GM21515 (cell line): ENCODE results near the gene SLC35F3.

Experiments
- ATAC-seq: cut with Tn5 transposase; IDR thresholded peaks from one replicate; pipeline ENCODE4 v1.9.1; 2021; ENCODE audit not compliant: unreplicated experiment

The SLC35F3 gene

DNA sequence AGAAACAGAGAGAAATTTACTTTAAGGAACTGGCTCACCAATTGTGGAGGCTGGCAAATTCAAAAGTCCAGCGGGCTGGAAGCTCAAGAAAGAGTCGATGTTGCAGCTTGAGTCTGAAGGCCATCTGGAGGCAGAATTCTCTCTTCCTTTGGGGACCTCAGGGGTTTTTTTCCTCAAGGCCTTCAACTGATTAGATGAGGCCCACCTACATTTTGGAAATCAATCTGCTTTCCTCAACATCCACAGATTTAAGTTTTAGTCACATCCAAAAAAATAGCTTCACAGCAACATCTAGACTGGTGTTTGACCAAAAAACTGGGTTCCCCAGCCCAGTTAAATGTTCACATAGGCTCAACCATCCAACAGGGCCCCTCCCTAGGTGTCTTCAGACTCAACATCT is 114.9 kb downstream of the SLC35F3 start:
- ATAC-seq: no peak

DNA sequence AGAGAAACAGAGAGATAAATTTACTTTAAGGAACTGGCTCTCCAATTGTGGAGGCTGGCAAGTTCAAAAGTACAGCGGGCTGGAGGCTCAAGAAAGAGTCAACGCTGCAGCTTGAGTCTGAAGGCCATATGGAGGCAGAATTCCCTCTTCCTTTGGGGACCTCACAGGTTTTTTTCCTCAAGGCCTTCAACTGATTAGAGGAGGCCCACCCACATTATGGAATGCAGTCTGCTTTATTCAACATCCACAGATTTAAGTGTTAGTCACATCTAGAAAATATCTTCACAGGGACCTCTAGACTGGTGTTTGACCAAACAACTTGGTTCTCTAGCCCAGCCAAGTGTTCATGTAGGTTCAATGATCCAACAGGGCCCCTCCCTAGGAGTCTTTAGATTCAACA is 117.8 kb downstream of the SLC35F3 start:
- no peak for ATAC-seq

DNA sequence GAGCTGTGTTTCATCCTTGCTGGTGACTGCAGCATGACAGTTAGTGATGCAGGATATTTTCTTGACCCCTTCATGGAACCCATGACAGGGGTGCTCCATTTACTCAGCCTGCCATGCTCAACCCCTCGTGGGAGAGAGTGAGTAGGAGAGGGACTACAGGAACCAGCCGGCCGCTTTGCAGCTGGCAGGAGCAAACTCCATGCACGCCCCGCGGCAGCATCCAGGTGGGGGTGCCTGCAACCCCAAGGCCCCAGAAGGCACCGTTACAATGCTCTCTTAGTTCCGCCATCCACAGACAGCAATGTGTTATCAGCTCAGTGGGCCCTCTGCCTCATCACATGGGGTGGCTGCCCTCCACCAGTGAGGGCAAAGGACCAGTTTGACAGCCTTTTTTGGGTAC is 135.1 kb downstream of the SLC35F3 start:
- ATAC-seq: no peak

GRCh38 chr1:234040446-234041317 is 136.2 kb downstream of the SLC35F3 start:
- no peak for ATAC-seq

GRCh38 chr1:234044079-234044478 is 139.6 kb downstream of the SLC35F3 start:
- ATAC-seq: no peak

DNA sequence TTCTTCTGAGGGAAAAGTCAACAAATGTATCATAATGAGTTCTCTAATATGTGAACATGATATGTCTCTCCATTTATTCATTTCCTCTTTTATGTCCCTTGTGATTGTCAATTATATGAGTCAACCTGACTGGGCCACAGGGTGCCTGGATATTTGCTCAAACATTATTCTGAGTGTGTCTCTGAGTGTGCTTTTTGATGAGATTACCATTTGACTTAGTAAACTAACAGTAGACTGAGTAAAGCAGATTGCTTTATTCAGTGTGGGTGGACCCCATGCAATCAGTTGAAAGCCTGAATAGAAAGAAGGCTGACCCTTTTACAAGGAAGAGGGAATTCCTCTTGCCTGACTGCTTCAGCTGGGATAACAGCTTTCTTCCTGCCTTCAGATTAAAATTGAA is 142.6 kb downstream of the SLC35F3 start:
- ATAC-seq: no peak

- no peak for ATAC-seq
Observed at GRCh38 chr1:234062166-234062565, 157.7 kb downstream of the SLC35F3 start.

- ATAC-seq: peak; percentile 80
Observed at GRCh38 chr1:234065794-234066447, 161.4 kb downstream of the SLC35F3 start.

- no peak for ATAC-seq
Observed at GRCh38 chr1:234067581-234068337, 163.3 kb downstream of the SLC35F3 start.

- ATAC-seq: no peak
Observed at GRCh38 chr1:234069760-234070159, 165.3 kb downstream of the SLC35F3 start.

DNA sequence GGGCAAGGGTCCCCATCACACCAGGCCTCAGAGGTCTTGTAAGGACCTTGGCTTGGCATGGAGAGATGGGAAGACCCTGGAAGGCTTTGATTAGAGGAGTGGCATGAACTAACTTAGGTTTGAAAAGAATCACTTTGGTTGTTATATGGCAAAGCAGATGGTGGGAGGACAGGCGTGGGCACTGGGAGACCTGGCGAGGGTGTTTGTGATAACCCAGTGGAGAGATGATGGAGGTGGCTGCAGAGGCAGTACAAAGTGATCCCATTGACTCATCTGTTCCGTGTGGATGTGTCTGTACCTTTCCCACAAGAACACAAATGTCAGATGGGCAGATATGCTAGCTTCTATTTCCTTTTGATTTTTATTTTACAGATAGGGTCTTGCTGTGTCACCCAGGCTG is 168.3 kb downstream of the SLC35F3 start:
- ATAC-seq: no peak

GRCh38 chr1:234078143-234078542 is 173.7 kb downstream of the SLC35F3 start:
- ATAC-seq: no peak

- no peak for ATAC-seq
Observed at GRCh38 chr1:234079896-234080295, 175.4 kb downstream of the SLC35F3 start.

DNA sequence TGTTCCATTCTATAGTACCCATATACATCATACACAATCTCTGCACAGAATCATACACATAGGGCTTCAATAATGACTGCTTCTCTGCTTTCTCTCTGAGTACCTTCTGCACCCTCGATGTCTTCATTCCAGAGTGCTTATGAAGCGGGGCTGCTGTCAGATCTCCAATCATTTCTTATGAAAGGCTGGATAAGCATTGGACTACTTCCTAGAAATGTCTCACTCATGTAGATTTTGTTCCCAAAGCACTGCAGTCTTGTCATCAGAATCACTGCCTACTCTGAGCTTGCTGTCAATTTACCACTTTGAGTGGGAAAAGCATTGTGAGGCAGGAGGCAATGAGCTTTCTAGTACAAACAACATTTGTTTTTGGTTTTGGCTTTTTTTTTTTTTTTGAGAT is 179.0 kb downstream of the SLC35F3 start:
- no peak for ATAC-seq

GRCh38 chr1:234089396-234089795 is 184.9 kb downstream of the SLC35F3 start:
- ATAC-seq: no peak

DNA sequence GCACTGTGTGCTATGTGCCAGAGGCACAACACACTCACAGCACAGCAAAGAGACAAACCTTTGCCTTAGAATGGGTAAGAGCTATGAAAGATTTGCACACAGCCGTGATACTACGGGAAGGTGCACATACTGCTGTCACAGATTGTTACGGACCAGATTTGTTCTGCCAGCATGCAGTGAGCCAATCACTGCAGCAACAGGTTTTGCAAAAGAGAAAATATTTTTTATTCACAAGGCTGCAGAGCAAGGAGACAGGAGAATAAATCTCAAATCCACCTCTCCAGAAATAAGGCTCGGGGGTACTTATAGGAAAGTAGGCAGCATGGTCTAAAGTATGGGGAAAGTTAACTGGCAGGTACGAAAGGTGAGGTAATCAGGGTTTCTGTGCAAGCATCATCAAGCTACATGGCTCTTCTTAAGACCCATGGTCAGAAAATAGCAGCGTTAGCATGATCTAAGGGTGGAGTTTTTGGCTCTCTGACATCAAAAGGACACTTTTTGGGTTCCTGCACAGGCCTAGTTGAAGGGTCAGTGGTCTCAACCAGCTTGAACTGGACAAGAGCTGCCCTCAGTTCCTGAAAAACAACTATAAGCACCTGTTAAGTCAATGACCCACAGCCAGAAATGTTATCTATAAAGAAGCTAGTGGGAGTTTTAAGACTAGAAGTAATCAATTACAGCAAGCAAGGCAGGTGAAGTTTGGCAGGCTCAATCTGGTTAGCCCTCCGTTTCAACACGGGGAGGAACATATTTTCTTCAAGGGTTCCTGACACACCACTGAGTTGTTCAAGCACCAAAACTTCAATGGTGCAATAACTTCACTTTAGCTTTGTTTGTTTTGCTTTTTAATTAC is 186.0 kb downstream of the SLC35F3 start:
- ATAC-seq: no peak

GRCh38 chr1:234091065-234091401 is 186.6 kb downstream of the SLC35F3 start:
- no peak for ATAC-seq

DNA sequence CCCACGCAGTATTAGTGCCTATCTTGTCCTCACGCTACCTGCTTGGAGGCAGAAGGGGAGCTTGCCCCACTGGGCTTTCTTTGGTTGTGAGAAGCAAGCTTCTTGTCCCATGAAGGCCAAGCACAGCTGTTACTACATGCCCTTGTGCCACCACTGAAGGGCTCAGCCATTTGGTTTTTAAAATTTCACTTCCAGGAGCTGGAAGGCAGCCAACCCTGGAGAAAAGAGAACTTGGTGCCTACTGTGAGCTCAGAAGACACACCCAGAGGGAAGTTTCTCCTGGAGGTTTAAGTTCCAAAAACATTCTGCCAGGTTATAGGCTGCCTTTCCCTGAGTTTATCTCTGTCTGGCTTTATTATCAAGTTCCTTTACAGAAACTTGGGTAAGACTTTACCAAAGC is 187.4 kb downstream of the SLC35F3 start:
- ATAC-seq: no peak

- no peak for ATAC-seq
Observed at GRCh38 chr1:234093107-234093506, 188.6 kb downstream of the SLC35F3 start.

GRCh38 chr1:234093741-234094140 is 189.3 kb downstream of the SLC35F3 start:
- no peak for ATAC-seq

DNA sequence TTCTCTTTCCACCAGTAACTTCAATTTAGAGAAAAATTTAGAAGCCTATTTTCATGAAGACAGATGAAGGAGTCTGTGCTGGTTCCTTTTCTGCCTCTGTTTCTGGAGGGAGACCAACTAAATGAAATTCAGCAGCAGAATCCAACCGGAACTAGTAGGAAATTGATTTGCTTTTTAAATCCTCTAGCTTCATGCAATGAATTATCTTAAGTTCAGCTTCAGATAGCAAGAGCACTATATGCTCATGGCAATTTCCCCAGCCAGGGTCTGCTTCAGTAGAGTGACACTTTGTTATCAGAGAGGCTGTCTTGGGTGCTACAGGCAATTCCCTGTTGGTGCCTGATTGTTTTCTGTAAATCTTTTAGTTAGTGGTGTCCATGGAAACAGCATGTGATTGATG is 189.7 kb downstream of the SLC35F3 start:
- no peak for ATAC-seq
